ENCODE data around the gene RPS2.

GRCh38 chr16:1947369-1947670 is 17.3 kb downstream of the RPS2 start:
- TF ChIP-seq CTCF (IDR thresholded peaks at IDR 0.05 in 8 of 11, conservative IDR thresholded peaks at IDR 0.05 in 3 of 11) (no peak), POLR2A (IDR thresholded peaks at IDR 0.05) (no peak)
